ENCODE data around the gene DLAT.

GRCh38 chr11:112024178-112024772 lies 933 bp upstream of the DLAT start:
- TF ChIP-seq, protein P1, sequence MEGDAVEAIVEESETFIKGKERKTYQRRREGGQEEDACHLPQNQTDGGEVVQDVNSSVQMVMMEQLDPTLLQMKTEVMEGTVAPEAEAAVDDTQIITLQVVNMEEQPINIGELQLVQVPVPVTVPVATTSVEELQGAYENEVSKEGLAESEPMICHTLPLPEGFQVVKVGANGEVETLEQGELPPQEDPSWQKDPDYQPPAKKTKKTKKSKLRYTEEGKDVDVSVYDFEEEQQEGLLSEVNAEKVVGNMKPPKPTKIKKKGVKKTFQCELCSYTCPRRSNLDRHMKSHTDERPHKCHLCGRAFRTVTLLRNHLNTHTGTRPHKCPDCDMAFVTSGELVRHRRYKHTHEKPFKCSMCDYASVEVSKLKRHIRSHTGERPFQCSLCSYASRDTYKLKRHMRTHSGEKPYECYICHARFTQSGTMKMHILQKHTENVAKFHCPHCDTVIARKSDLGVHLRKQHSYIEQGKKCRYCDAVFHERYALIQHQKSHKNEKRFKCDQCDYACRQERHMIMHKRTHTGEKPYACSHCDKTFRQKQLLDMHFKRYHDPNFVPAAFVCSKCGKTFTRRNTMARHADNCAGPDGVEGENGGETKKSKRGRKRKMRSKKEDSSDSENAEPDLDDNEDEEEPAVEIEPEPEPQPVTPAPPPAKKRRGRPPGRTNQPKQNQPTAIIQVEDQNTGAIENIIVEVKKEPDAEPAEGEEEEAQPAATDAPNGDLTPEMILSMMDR (IDR thresholded peaks at IDR 0.05 in 8 of 11, conservative IDR thresholded peaks at IDR 0.05 in 3 of 11), result no peak
- TF ChIP-seq POLR2AphosphoS5 (IDR thresholded peaks at IDR 0.05), result no peak
